ENCODE results near the gene HNRNPA2B1. TPM values are rescaled to one million over a fixed set of nuclear protein-coding genes. Genes with fewer than 3 reads are reported as not detected.

HNRNPA2B1 gene
- total RNA-seq, 1 donor from 2014 or later, result 398 TPM

GRCh38 chr7:26188206-26188956 is 12.2 kb downstream of the HNRNPA2B1 start:
- peaks cover 80% of the 10 kb centered on the region for H3K36me3 ChIP-seq
- H3K4me3 ChIP-seq, result no peak overlapping the region
- DNase-seq, result no peak
- no peak for TF ChIP-seq CTCF (IDR thresholded peaks at IDR 0.05; ENCODE audit: borderline replicate concordance)
- intact Hi-C loops (cut with micrococcal nuclease), result no loop called here
- no peak overlapping the region for H3K27ac ChIP-seq (replicated peaks)
- H3K27me3 ChIP-seq (ENCODE audit: low read depth), result no peaks in the 10 kb centered on the region
- H3K9me3 ChIP-seq (replicated peaks), result no peaks in the 10 kb centered on the region
- peaks cover 51% of the 10 kb centered on the region for H3K4me1 ChIP-seq

GRCh38 chr7:26187380-26188205 is 13.0 kb downstream of the HNRNPA2B1 start:
- no peak overlapping the region for H3K4me3 ChIP-seq
- no peak for TF ChIP-seq CTCF (IDR thresholded peaks at IDR 0.05; ENCODE audit: borderline replicate concordance)
- intact Hi-C loops (cut with micrococcal nuclease), result no loop called here
- DNase-seq, result no peak
- H3K27me3 ChIP-seq (ENCODE audit: low read depth), result no peaks in the 10 kb centered on the region
- H3K36me3 ChIP-seq, result peaks cover 72% of the 10 kb centered on the region
- peaks cover 51% of the 10 kb centered on the region for H3K4me1 ChIP-seq
- no peaks in the 10 kb centered on the region for H3K9me3 ChIP-seq (replicated peaks)
- no peak overlapping the region for H3K27ac ChIP-seq (replicated peaks)

- Histone ChIP-seq H3K27ac (replicated peaks) (no peak overlapping the region), H3K4me1 (peaks cover 51% of the 10 kb centered on the region), H3K27me3 (ENCODE audit: low read depth) (no peaks in the 10 kb centered on the region), H3K9me3 (replicated peaks) (no peaks in the 10 kb centered on the region), H3K4me3 (no peak overlapping the region), H3K36me3 (peaks cover 63% of the 10 kb centered on the region)
- TF ChIP-seq CTCF (IDR thresholded peaks at IDR 0.05; ENCODE audit: borderline replicate concordance), result no peak
- intact Hi-C loops (cut with micrococcal nuclease), result no loop called here
- DNase-seq, result no peak
Observed at GRCh38 chr7:26186364-26187311, 13.9 kb downstream of the HNRNPA2B1 start.

- intact Hi-C loops (cut with micrococcal nuclease), result no loop called here
- H3K9me3 ChIP-seq (replicated peaks), result no peaks in the 10 kb centered on the region
- no peak for DNase-seq
- peaks cover 54% of the 10 kb centered on the region for H3K36me3 ChIP-seq
- H3K4me3 ChIP-seq, result no peak overlapping the region
- H3K27ac ChIP-seq (replicated peaks), result no peak overlapping the region
- H3K4me1 ChIP-seq, result peaks cover 51% of the 10 kb centered on the region
- no peak for TF ChIP-seq CTCF (IDR thresholded peaks at IDR 0.05; ENCODE audit: borderline replicate concordance)
- no peaks in the 10 kb centered on the region for H3K27me3 ChIP-seq (ENCODE audit: low read depth)
Observed at GRCh38 chr7:26185844-26186180, 14.7 kb downstream of the HNRNPA2B1 start.
